ENCODE data around the gene TBX1. TPM values are rescaled to one million over a fixed set of nuclear protein-coding genes. Genes with fewer than 3 reads are reported as not detected.

The TBX1 gene
- total RNA-seq, 1 experiment from 2014 or later, result 3.9 TPM

DNA sequence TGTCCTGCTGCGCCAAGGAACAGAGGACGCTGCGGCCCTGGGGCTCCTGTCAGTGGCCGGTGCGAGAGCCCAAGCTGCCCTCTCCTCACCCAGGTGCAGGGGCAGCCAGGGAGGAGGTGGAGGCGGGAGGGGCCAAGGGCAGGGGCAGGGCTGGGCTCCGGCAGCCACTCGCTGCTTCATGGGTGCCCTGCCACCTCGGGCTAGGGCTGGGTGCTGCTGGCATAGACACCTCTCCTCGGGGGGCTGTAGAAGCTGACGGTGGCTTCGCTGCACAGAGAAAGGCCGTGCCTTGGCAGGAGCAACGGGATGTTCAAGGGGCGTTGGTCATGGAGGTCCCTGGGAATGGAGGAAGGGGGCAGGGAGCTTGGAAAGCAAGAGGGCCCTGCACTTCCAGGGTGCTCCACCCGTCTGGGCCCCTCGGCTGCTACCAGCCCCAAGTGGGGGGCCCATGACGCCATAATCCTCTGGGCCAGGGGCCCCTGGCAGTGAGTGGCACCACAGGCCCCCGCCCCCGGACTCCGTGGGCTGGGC, 1.6 kb upstream of the TBX1 start:
- H3K9me2 ChIP-seq (ENCODE audit: insufficient read depth), result no peaks in the 10 kb centered on the region
- no peak overlapping the region for H3K4me3 ChIP-seq (replicated peaks in 1 of 2; ENCODE audit: low read depth in 1 of 2, low read length in 2 of 2)
- H3K4me1 ChIP-seq (ENCODE audit: control insufficient read depth in 1 of 2, insufficient read depth in 2 of 2, low read length in 2 of 2), result peaks cover 4 to 16% of the 10 kb centered on the region in 2 experiments; a peak in 3 of 4 replicates
- H3K4me2 ChIP-seq (ENCODE audit: low read length), result no peak overlapping the region
- BruUV-seq (replicated peaks), result no TSS peak
- H4K20me1 ChIP-seq (ENCODE audit: insufficient read depth), result no peaks in the 10 kb centered on the region
- POLR2A ChIA-PET, result no interaction called here
- H3K9ac ChIP-seq (ENCODE audit: low read length), result no peak overlapping the region
- DNase-seq (ENCODE audit: low read depth, low spot score), result no peak
- no peak for ATAC-seq
- H3K36me3 ChIP-seq (ENCODE audit: control insufficient read depth in 1 of 2, insufficient read depth in 2 of 2, low read length in 2 of 2), result no peaks in the 10 kb centered on the region
- no peaks in the 10 kb centered on the region for H3K9me3 ChIP-seq (ENCODE audit: control insufficient read depth in 1 of 2, insufficient read depth in 1 of 2, low read depth in 1 of 2, low read length in 2 of 2)
- CTCF ChIA-PET, result interaction anchor here (3.1 kb wide), 1 partner anchor 28 kb away, joined by 14 read pairs; no protein-coding TSS in a partner anchor
- TF ChIP-seq YY1 (IDR thresholded peaks at IDR 0.05; ENCODE audit: extremely low read depth, insufficient replicate concordance, low read depth, low read length), result no peak
- TF ChIP-seq SP1 (IDR thresholded peaks at IDR 0.05; ENCODE audit: low read depth), result no peak
- no peak for TF ChIP-seq ATF3 (IDR thresholded peaks at IDR 0.05)
- TF ChIP-seq, protein P1, sequence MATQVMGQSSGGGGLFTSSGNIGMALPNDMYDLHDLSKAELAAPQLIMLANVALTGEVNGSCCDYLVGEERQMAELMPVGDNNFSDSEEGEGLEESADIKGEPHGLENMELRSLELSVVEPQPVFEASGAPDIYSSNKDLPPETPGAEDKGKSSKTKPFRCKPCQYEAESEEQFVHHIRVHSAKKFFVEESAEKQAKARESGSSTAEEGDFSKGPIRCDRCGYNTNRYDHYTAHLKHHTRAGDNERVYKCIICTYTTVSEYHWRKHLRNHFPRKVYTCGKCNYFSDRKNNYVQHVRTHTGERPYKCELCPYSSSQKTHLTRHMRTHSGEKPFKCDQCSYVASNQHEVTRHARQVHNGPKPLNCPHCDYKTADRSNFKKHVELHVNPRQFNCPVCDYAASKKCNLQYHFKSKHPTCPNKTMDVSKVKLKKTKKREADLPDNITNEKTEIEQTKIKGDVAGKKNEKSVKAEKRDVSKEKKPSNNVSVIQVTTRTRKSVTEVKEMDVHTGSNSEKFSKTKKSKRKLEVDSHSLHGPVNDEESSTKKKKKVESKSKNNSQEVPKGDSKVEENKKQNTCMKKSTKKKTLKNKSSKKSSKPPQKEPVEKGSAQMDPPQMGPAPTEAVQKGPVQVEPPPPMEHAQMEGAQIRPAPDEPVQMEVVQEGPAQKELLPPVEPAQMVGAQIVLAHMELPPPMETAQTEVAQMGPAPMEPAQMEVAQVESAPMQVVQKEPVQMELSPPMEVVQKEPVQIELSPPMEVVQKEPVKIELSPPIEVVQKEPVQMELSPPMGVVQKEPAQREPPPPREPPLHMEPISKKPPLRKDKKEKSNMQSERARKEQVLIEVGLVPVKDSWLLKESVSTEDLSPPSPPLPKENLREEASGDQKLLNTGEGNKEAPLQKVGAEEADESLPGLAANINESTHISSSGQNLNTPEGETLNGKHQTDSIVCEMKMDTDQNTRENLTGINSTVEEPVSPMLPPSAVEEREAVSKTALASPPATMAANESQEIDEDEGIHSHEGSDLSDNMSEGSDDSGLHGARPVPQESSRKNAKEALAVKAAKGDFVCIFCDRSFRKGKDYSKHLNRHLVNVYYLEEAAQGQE (IDR thresholded peaks at IDR 0.05; ENCODE audit: low read depth), result no peak
- TF ChIP-seq SRF (IDR thresholded peaks at IDR 0.05; ENCODE audit: low read depth), result no peak
- TF ChIP-seq ZNF274 (IDR thresholded peaks at IDR 0.05; ENCODE audit: low read depth, low read length), result no peak
- TF ChIP-seq, protein P2, sequence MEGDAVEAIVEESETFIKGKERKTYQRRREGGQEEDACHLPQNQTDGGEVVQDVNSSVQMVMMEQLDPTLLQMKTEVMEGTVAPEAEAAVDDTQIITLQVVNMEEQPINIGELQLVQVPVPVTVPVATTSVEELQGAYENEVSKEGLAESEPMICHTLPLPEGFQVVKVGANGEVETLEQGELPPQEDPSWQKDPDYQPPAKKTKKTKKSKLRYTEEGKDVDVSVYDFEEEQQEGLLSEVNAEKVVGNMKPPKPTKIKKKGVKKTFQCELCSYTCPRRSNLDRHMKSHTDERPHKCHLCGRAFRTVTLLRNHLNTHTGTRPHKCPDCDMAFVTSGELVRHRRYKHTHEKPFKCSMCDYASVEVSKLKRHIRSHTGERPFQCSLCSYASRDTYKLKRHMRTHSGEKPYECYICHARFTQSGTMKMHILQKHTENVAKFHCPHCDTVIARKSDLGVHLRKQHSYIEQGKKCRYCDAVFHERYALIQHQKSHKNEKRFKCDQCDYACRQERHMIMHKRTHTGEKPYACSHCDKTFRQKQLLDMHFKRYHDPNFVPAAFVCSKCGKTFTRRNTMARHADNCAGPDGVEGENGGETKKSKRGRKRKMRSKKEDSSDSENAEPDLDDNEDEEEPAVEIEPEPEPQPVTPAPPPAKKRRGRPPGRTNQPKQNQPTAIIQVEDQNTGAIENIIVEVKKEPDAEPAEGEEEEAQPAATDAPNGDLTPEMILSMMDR (IDR thresholded peaks at IDR 0.05 in 2 of 3, conservative IDR thresholded peaks at IDR 0.05 in 1 of 3; ENCODE audit: borderline replicate concordance in 1 of 3, insufficient read depth in 1 of 3, low read depth in 2 of 3, low read length in 2 of 3), result no peak
- TF ChIP-seq POLR2AphosphoS5 (IDR thresholded peaks at IDR 0.05; ENCODE audit: low read depth, low read length), result no peak
- TF ChIP-seq ZBTB33 (IDR thresholded peaks at IDR 0.05; ENCODE audit: extremely low read depth, insufficient replicate concordance, low read length), result no peak
- no peak for TF ChIP-seq FOSL1 (IDR thresholded peaks at IDR 0.05; ENCODE audit: low read depth)
- no peak for TF ChIP-seq TCF7L2 (IDR thresholded peaks at IDR 0.05; ENCODE audit: borderline replicate concordance, extremely low read depth, insufficient read depth, insufficient read length)
- TF ChIP-seq, protein P3, sequence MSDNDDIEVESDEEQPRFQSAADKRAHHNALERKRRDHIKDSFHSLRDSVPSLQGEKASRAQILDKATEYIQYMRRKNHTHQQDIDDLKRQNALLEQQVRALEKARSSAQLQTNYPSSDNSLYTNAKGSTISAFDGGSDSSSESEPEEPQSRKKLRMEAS (IDR thresholded peaks at IDR 0.05), result no peak
- no peak for TF ChIP-seq POLR2A (IDR thresholded peaks at IDR 0.05; ENCODE audit: borderline replicate concordance, extremely low read depth, insufficient read depth, insufficient read length)
- no peak for TF ChIP-seq ELF1 (IDR thresholded peaks at IDR 0.05; ENCODE audit: borderline replicate concordance, low read depth)
- no peak for TF ChIP-seq SIN3A (IDR thresholded peaks at IDR 0.05; ENCODE audit: low read depth)
- TF ChIP-seq RAD21 (IDR thresholded peaks at IDR 0.05; ENCODE audit: low read depth), result no peak
- H3K27ac ChIP-seq (ENCODE audit: low read depth, low read length), result no peak overlapping the region
- no peak overlapping the region for H2AFZ ChIP-seq (ENCODE audit: low read depth, low read length, poor library complexity, severe bottlenecking)
- no peaks in the 10 kb centered on the region for H3K27me3 ChIP-seq (ENCODE audit: insufficient read depth, low read length)
- intact Hi-C loops (cut with micrococcal nuclease), result no loop called here
- no peaks in the 10 kb centered on the region for H3K79me2 ChIP-seq (ENCODE audit: insufficient read depth, low read length)
- RAD21 ChIA-PET (ENCODE audit: low non-redundant PET in 1 of 2, low total read pairs in 2 of 2, uncharacterized antibody in 2 of 2, unreplicated experiment in 2 of 2), result no interaction called here

All from HCT116 (cell line).